ENCODE results near the gene TMPRSS12.
A peak's percentile ranks its signal among the peaks of the same experiment; 100 is the strongest.
"Not testable (repeated sequence)": the region's sequence is repeated elsewhere in the genome, so short reads cannot be mapped to it uniquely, and the experiment has no call there.

TMPRSS12 gene, protein sequence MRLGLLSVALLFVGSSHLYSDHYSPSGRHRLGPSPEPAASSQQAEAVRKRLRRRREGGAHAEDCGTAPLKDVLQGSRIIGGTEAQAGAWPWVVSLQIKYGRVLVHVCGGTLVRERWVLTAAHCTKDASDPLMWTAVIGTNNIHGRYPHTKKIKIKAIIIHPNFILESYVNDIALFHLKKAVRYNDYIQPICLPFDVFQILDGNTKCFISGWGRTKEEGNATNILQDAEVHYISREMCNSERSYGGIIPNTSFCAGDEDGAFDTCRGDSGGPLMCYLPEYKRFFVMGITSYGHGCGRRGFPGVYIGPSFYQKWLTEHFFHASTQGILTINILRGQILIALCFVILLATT

DNA sequence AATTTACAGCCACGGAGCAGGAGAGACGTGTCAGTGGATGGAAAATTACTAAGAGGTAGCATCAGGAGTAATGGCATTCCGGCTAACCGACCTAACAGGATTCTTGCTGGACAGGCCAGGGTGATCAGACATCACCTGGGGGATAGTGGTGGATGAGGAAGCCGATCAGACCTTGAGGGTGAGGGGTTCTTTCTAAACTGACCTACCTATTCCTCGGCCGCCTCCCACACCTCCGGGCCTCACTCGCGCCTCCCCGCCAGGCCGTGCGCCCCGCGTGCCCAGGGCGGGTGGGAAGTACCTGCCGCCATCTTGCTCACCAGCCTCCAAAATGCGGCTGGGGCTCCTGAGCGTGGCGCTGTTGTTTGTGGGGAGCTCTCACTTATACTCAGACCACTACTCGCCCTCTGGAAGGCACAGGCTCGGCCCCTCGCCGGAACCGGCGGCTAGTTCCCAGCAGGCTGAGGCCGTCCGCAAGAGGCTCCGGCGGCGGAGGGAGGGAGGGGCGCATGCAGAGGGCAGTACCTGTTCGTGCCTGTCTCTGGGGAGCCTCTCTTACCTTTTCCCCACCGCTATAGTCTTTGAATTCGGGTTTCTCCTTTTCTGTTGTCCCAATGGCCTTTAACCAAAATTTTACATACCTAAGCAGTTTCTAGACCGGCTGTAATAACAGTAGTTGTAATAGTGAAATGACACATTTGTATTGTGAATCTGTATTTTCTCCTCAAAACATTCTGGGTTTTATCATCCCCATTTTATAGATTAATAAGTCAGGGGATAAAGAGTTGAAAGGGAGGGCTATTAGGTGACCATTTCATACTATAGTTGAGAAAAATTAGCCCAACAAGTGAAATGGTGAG is at the start of gene TMPRSS12:
TSS of gene TMPRSS12 (plus strand) at position 290 of the 857 bp plus-strand sequence. CDS start at position 329, 39 bp downstream.
- DNase-seq, result no peak

DNA sequence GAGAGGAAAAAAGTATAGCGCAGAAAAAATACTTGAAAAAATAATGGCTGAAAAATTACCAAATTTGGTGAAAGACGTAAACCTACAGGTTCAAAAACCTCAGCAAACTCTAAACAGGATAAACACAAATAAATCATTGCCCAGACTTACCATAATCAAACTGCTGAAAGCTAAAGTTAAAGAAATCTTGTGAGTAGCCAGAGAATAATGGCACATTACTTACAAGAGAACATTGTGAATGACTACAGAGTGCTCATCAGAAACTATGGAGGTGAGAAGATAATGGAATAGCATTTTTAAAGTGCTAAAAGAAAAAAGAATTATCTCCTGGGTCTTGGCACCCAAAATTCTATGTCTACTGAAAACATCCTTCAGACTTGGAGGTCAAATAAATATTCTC is 42.8 kb upstream of the TMPRSS12 start:
- DNase-seq, result no peak

DNA sequence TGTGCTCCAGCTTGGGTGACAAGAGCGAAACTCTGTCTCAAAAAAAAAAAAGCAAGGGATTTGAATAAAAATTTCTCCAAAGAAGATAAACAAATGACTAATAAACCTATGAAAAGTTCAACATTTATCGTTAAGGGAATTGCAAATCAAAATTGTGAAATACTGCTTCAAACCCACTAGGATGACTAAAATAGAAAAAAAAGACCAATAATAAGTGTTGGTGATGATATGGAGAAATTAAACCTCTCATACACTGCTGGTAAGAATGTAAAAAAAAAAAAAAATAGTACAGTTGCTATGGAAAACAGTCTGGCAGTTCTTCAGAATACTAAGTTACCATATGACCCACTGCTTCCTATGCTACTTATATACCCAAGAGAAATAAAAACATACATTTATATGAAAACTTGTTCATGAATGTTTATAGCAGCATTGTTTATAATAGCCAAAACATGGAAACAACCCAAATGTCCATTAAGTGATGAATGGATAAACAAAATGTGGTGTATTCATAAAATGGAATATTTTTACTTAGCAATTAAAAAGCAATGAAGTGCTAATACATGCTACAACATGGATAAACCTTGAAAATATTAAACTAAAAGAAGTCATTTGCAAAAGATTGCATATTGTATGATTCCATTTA is 39.4 kb upstream of the TMPRSS12 start:
- no peak for DNase-seq

DNA sequence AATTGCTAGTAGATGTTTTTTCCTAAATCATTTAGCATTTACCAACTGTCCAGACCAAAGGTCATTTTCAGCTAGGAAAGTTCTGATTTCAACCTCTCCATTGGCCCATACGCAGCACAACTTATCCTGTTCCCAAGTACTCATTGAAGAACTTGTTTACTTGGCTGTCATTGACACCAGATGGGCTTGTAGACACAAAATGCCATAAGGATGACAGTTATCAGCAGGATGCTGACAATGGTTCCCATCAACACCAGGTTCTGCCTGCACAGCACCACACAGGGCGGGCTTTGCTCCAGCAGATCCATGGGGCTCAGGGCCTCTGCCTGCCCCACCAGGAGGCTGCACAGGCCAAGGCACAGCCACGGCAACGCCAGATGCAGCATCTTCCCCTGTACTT is 36.5 kb upstream of the TMPRSS12 start:
- no peak for DNase-seq

DNA sequence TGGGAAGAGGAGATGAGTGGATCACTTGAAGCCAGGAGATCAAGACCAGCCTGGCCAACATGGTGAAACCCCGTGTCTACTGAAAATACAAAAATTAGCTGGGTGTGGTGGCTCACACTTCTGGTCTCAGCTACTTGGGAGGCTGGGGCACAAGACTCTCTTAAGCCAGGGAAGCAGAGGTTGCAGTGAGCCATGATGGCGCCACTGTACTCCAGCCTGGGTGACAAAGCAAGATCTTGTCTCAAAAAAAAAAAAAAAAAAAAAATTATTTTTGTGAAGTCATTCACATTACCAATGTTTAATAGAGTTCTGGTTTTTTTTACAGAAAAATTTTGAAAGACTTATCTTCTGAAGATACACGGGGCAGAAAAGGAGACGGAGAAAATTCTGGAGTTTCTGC is 33.6 kb upstream of the TMPRSS12 start:
- DNase-seq, result not testable (repeated sequence)

DNA sequence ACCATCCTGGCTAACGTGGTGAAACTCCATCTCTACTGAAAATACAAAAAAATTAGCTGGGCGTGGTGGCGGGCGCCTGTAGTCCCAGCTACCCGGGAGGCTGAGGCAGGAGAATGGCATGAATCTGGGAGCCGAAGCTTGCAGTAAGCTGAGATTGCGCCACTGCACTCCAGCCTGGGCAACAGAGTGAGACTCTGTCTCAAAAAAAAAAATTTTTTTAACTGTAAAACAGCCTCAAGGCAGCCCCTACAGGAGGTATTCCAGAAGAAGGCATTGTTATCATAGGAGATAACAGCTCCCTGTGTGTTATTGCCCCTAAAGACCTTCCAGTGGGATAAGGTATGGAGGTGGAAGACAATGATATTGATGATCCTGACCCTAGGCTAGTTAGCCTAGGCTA is 27.8 kb upstream of the TMPRSS12 start:
- not testable (repeated sequence) for DNase-seq

DNA sequence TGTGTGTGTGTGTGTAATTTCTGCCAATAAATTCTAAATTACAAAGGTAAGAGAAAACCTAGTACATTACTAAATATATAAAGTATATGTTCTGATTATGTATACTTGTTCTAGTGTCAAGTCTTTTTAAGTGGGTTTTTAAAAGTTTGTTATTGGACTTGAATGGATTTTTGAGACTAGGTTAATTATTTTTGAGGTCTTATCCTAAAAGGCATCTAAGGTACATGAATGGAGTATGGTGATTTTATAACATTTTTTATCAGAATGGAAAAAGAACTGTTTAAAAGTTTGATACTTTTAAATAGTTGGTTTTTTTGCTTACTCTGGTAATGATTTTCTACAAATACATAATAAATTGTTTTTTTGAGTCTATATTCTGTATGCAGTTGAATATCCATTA is 22.5 kb upstream of the TMPRSS12 start:
- no peak for DNase-seq

DNA sequence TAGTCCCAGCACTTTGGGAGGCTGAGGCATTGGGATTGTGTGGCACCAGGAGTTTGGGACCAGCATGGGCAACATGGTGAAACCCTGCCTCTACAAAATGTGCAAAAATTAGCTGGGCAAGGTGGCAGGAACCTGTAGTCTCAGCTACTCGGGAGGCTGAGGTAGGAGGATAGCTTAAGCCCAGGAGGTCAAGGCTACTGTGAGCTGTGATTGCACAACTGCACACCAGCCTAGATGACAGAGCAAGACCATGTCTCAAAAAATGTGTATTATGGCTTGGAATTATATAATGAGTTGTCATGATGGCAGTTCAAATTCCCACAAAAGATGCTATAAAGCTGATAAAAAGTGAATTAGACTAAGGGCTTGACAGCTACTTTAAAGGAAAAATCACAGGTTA is 20.6 kb upstream of the TMPRSS12 start:
- no peak for DNase-seq

DNA sequence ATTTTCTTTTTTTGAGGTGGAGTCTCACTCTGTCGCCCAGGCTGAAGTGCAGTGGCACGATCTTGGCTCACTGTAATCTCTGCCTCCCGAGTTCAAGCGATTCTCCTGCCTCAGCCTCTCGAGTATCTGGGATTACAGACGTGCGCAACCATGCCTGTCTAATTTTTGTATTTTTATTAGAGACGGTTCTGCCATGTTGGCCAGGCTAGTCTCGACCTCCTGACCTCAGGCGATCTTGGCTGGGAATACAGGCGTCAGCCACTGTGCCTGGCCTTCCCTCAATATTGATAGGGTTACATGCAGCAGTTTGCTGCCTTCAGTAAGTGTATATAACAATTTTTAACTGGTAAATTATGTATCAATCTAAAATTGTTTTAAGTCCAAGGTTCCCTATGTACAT is 19.0 kb upstream of the TMPRSS12 start:
- DNase-seq, result not testable (repeated sequence)

DNA sequence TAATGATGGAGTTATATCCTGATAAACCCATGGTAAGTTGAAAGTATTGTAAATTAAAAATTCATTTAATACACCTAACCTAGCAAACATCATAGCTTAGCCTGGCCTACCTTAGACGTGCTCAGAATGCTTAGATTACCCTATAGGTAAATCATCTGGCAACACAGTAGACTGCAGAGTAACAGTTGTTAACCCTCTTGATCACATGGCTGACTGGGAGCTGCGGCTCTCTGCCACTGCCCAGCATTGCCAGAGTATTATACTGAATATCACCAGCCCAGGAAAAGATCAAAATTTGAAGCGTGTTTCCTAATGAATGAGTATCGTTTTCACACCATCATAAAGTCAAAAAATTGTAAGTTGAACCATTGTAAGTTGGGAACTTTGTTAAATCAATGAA is 17.8 kb upstream of the TMPRSS12 start:
- no peak for DNase-seq

DNA sequence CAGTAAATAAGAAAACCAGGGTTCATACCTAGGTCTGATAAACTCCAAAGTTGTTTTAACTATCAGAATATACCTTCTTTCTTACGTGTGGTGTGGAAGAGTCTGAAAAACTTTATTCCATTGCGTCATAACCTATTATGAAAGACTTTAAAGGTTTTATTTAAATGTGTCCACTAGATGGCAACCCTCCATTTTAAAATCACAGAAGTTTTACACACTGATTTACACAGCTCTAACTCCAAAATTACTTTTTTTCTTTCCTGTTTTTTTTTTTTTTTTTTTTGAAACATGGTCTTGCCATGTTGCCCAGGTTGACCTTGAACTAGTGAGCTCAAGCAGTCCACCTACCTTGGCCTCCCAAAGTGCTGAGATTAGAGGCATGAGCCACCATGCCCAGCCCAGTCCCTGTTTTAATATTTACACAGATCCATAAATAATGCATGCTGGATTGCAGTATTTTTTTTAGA is 17.3 kb upstream of the TMPRSS12 start:
- peak; percentile 73 for DNase-seq

DNA sequence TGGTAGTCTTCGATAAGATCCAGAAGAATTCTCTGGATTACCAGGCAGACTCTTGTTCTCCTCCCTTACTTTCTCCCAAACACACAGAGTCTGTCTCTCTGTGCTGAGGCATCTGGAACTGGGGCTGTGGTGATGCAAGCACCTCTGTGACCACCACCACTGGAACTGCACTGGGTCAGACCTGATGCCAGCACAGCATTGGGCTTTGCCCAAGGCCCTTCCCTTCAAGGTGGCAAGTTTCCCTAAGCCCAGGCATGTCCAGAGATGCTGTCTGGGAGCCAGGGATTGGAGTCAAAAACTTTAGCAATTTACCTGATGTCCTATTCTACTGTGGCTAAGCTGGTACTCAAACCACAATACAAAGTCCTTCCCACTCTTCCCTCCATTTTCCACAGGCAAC is 14.6 kb upstream of the TMPRSS12 start:
- no peak for DNase-seq

DNA sequence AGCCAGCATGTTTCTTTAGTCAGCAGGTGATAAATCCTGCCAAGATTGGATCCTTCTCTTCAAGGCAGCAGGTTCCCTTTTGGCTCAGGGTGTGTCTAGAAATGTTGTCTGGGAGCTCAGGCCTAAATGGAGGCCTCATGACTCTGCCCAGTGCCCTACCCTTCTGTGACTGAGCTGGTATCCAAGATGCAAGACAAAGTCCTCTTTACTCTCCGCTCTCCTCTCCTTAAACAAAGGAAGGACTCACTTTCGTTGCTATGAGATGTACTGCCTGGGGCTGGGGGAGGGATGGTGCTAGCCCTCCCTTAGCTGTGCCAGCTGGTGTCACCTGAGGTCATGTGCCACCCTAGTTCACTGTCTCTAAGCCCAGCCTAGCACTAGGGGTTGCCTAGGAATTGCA is 13.8 kb upstream of the TMPRSS12 start:
- no peak for DNase-seq

DNA sequence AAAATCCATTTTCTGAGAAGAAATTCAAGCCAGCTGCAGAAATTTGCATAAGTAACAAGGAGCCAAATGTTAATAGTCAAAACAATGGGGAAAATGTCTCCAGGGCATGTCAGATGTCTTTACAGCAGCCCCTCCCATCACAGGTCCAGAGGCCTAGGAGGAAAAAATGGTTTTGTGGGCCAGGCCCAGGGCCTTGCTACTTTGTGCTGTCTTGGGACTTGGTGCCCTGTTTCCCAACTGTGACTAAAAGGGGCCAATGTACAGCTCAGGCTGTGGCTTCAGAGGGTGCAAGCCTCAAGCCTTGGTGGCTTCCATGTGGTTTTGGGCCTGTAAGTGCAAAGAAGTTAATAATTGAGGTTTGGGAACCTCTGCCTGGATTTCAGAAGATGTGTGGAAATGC is 8.9 kb upstream of the TMPRSS12 start:
- DNase-seq, result not testable (repeated sequence)

DNA sequence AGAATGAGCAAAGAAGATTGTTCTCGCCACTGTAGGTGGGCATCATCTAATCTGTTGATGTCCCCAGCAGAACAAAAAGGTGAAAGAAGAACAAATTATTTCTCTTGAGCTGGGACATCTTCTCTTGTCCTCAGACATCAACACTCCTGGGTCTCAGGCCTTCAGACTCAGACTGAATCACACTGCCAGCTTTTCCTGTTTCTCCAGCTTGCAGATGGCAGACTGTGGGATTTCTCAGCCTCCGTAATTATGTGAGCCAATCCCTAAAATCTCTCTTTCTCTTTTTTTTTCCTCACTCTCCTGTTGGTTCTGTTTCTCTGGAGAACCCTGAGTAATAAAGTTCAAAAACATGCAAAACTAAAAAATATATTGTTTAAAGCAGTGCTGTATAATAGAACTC is 3.7 kb upstream of the TMPRSS12 start:
- DNase-seq, result no peak

DNA sequence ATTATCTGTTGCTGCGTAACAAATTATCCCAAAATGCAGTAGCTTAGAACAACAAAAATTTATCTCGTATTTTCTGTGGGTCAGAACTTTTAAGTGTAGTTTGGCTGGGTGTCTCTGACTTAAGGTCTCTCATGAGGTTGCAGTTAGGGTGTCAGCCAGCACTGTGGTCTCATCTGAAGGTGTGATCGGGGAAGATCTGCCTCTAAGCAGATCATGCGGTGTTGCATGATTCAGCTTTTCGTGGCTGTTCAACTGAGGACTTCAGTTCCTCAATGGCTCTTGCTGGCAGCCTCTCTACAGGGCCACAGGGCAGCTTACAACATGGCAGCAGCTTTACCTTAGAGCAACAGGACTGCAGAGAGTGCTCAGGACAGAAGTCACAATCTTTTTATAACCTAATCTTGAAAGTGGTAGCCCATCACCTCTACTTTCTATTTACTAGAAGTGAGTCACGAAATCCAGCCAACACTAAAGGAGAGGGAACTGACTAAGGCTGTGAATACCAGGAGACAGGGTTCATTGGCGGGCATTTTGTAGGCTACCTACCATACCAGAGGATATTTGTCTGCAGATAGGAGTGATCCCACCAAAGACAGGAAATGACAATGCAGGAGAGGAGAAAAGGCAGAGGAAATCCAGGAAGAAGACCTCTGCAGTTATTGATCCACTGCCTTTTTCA is 1.8 kb upstream of the TMPRSS12 start:
- DNase-seq, result no peak

DNA sequence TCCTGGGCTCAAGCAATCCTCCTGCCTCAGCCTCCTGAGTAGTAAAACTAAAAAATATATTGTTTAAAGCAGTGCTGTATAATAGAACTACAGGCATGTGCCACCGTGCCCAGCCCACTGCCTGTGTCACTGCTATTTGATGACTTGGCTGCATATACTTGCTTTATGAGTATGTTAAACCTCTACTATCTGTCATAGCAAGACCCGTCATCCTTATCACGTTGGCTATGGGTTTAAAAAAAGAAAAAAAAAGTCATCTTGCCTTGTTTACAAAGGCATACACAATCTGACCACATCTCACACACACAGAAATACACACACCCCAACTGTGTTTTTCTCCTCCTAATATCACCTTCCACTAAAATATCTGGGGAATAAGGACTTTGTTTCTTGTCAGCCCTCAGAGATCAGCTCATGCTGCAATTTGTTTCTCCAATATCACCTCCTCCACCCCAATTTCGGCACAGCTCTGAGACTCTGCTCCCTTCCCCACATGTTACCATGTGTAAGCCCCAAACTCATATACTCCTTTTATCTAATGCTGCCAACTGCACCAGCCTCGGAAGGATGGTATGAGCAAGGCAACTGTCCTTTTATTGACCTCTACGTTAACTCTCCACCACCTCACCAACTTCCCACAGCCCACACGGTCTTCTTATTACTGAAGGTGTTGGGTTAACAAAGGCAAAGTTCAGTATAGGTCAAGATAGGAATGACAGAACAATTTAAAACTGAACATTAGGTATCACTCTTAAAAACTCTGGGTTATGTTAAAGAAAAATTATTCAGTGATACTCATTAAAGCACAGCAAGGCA is 802 bp upstream of the TMPRSS12 start:
- DNase-seq, result no peak

DNA sequence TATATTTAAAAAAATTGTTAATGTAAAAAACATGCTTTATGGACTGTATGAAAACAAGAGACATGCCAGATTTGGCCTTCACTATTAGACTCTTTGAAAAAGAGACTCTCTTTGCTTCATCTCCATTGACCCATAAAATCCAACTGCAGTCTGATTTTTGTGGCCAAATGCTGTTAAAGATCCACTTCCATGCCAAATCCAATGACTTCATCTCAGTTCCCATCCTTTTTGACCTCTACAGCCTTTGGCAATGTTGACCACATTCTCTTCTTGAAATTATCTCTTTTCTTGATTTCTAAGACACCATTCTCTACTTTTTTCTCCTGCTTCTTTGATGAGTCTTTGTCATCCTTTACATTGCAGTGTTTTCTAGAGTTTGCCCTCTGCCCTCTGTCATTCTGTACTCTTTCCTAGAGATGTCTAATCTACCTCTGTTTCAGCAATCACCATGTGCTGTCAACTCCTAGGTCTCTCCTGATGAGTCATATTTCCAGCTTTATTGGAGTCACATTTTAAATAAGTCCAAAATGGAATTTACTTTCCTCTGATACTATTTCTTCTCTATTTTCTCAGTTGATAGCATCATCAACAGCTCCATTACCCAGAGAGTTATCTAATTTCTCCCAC is 2.4 kb downstream of the TMPRSS12 start:
- no peak for DNase-seq

DNA sequence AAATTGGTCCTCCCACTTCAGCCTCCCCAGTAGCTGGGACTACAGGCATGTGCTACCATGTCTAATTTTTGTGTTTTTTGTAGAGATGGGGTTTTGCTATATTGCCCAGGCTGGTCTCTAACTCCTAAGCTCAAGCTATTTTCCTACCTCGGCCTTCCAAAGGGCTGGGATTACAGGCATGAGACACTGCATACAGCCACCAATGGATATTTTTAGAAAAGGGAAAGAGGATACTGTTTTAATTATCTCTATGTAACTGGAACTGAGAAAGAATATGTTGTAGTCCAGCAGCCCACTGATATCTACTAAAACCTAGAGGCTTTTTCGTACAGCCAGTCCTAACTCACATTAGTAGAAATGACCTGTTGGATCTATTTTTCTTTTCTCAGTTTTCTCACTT is 6.2 kb downstream of the TMPRSS12 start:
- no peak for DNase-seq

DNA sequence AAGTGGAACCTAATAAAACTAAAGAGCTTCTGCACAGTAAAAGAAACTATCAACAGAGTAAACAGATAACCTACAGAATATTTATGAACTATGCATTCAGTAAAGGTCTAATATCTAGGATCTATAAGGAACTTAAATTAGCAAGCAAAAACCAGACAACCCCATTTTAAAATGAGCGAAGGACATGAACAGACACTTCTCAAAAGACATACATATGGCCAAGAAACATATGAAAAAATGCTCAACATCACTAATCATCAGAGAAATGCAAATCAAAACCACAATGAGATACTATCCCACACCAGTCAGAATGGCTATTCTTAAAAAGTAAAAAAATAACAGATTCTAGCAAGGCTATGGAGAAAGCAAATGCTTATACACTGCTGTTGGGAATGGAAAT is 12.5 kb downstream of the TMPRSS12 start:
- not testable (repeated sequence) for DNase-seq

DNA sequence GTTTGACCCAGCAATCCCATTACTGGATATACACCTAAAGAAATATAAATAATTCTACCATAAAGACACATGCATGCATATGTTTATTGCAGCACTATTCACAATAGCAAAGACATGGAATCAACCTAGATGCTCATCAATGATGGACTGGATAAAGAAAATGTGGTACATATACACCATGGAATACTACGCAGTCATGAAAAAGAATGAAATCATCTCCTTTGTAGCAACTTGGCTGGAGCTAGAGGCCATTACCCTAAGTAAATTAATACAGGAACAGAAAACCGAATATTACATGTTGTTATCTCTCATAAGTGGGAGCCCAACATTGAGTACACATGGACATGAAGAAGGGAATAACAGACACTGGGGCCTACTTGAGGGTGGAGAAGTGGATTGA is 13.0 kb downstream of the TMPRSS12 start:
- not testable (repeated sequence) for DNase-seq

All from CD4-positive, alpha-beta T cell treated with Interleukin-17A for 1 hour (primary cell).